GM23248 (cell line): ENCODE measurements around the gene ALK. TPM values are rescaled to one million over a fixed set of nuclear protein-coding genes. Genes with fewer than 3 reads are reported as not detected.

ENCODE experiments used
- DNase-seq: peaks from one replicate; pipeline ENCODE4 v3.0.0-alpha.2; 2015
- H2AFZ ChIP-seq: fragments of 200-600 bp; sonication (generic); 2 replicates; pipeline ENCODE4 v1.6.1; 2016; ENCODE audit warnings: antibody characterized with exemption
- H3F3A ChIP-seq: fragments of 200-600 bp; sonication (generic); 2 replicates; pipeline ENCODE4 v1.6.1; 2016; ENCODE audit warnings: mild to moderate bottlenecking, antibody characterized with exemption, mixed run types; ENCODE audit not compliant: insufficient read depth
- H3K27ac ChIP-seq: fragments of 200-600 bp; sonication (generic); 2 replicates; pipeline ENCODE4 v1.5.1; 2016; ENCODE audit warnings: mild to moderate bottlenecking
- H3K27me3 ChIP-seq: fragments of 200-600 bp; sonication (generic); replicated peaks from 2 replicates; pipeline ENCODE4 v1.6.1; 2016; ENCODE audit warnings: mild to moderate bottlenecking; ENCODE audit not compliant: insufficient read depth
- H3K36me3 ChIP-seq: fragments of 200-600 bp; sonication (generic); 2 replicates; pipeline ENCODE4 v1.6.1; 2016; ENCODE audit warnings: low read depth, mild to moderate bottlenecking
- H3K4me1 ChIP-seq: fragments of 200-600 bp; sonication (generic); 2 replicates; pipeline ENCODE4 v1.6.1; 2016; ENCODE audit warnings: mild to moderate bottlenecking; ENCODE audit not compliant: insufficient read depth
- H3K4me2 ChIP-seq: fragments of 200-600 bp; sonication (generic); one replicate; pipeline ENCODE4 v1.6.1; 2016; ENCODE audit warnings: mild to moderate bottlenecking; ENCODE audit not compliant: unreplicated experiment
- H3K4me3 ChIP-seq: fragments of 200-600 bp; sonication (generic); 2 replicates; pipeline ENCODE4 v1.5.1; 2016; ENCODE audit warnings: mild to moderate bottlenecking
- H3K79me2 ChIP-seq: fragments of 200-600 bp; sonication (generic); 2 replicates; pipeline ENCODE4 v1.6.1; 2016; ENCODE audit warnings: mild to moderate bottlenecking; ENCODE audit not compliant: insufficient read depth
- H3K9ac ChIP-seq: fragments of 200-600 bp; sonication (generic); 2 replicates; pipeline ENCODE4 v1.6.1; 2016; ENCODE audit warnings: mild to moderate bottlenecking
- H3K9me2 ChIP-seq: fragments of 200-600 bp; sonication (generic); 2 replicates; pipeline ENCODE4 v1.6.1; 2016; ENCODE audit warnings: mixed run types, mild to moderate bottlenecking, moderate library complexity; ENCODE audit not compliant: insufficient read depth
- H3K9me3 ChIP-seq: fragments of 200-600 bp; sonication (generic); one replicate; pipeline ENCODE4 v1.6.1; 2017; ENCODE audit warnings: low read depth
- H4K20me1 ChIP-seq: fragments of 200-600 bp; sonication (generic); 2 replicates; pipeline ENCODE4 v1.6.0; 2016; ENCODE audit not compliant: insufficient read depth
- EZH2 ChIP-seq: fragments of 200-600 bp; sonication (generic); IDR thresholded peaks from 2 replicates; pipeline ENCODE4 v1.6.1; 2018; ENCODE audit warnings: antibody characterized with exemption, mild to moderate bottlenecking; ENCODE audit not compliant: insufficient read depth, poor library complexity, severe bottlenecking
- EZH2phosphoT487 ChIP-seq: fragments of 200-600 bp; sonication (generic); IDR thresholded peaks from 2 replicates; pipeline ENCODE4 v1.6.1; 2018; ENCODE audit warnings: antibody characterized with exemption, moderate library complexity, mild to moderate bottlenecking, low read depth; ENCODE audit not compliant: insufficient read depth
- WGBS, 2 experiments: methylation state at CpG; one replicate each; pipeline ENCODE4 v1.1.6; 2015 to 2017; ENCODE audit warnings: low lambda C conversion rate in 2 of 2, low coverage in 1 of 2; ENCODE audit errors: missing lambda C conversion rate in 2 of 2; 5-methylcytosine and 5-hydroxymethylcytosine counted together
- in situ Hi-C: fragments of 300-500 bp; cut with MboI; formaldehyde crosslinking; loops from 2 replicates; pipeline ENCODE4 v1.15.0; 2020
- polyA plus RNA-seq: library from polyadenylated mRNA; unstranded; fragments of >200 nt; fragmentation: Nextera tagmentation; extraction: Ambion mirVana; gene quantifications from 2 replicates; pipeline ENCODE4 v1.2.1, GENCODE V29; 2016
- total RNA-seq: library from RNA; depleted of rRNA; stranded (reverse); fragments of >200 nt; shearing (Covaris generic); gene quantifications from 2 replicates; pipeline ENCODE4 v1.2.3, GENCODE V29; 2014

Gene ALK
- total and polyA plus RNA-seq, 2 experiments from 2014 or later = under 0.01 to 0.05 TPM

DNA sequence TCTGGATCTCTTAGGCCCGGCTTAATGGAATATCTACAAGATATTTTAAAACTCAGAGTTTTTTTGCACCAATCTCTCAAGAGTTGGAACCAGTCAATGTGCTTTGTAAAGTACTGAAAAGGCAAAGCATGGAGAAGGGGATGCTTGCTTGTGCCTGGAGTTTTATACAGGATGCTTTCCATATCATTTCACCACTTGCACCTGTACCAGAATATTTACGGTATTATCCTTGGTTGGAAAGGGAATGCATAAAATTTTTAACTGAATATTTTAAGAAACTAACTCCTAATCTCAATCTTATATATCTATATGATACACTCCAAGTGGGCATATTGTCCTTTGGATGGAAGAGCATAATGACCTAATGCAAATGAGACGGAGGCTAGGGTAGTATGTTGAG is 487.5 kb downstream of the ALK start:
- no peak overlapping the region for H3K27ac ChIP-seq
- in situ Hi-C loops = no loop called here
- H3K9me2 ChIP-seq = no peaks in the 10 kb centered on the region
- no peaks in the 10 kb centered on the region for H4K20me1 ChIP-seq
- H3K36me3 ChIP-seq = no peaks in the 10 kb centered on the region
- no peaks in the 10 kb centered on the region for H3F3A ChIP-seq
- no peaks in the 10 kb centered on the region for H3K4me1 ChIP-seq
- H3K4me2 ChIP-seq = no peak overlapping the region
- TF ChIP-seq EZH2 (no peak), EZH2phosphoT487 (no peak)
- no peaks in the 10 kb centered on the region for H3K27me3 ChIP-seq
- no peak overlapping the region for H2AFZ ChIP-seq
- H3K9me3 ChIP-seq = no peaks in the 10 kb centered on the region
- H3K79me2 ChIP-seq = no peaks in the 10 kb centered on the region
- H3K9ac ChIP-seq = no peak overlapping the region
- DNase-seq = no peak
- 63 to 81% methylated on average over 3 of the region's 3 CpGs for WGBS, 2 experiments
- no peak overlapping the region for H3K4me3 ChIP-seq

GRCh38 chr2:29433128-29433527 is 488.3 kb downstream of the ALK start:
- in situ Hi-C loops = no loop called here
- Histone ChIP-seq H3K9me3 (no peaks in the 10 kb centered on the region), H3K27me3 (no peaks in the 10 kb centered on the region), H3K27ac (no peak overlapping the region), H4K20me1 (no peaks in the 10 kb centered on the region), H3K4me3 (no peak overlapping the region), H3K9ac (no peak overlapping the region), H3K79me2 (no peaks in the 10 kb centered on the region), H3K36me3 (no peaks in the 10 kb centered on the region), H3F3A (no peaks in the 10 kb centered on the region), H3K4me1 (no peaks in the 10 kb centered on the region), H3K9me2 (no peaks in the 10 kb centered on the region), H3K4me2 (no peak overlapping the region), H2AFZ (no peak overlapping the region)
- TF ChIP-seq EZH2phosphoT487 = no peak
- no peak for TF ChIP-seq EZH2
- 36 to 62% methylated on average over 2 of the region's 2 CpGs for WGBS, 2 experiments
- no peak for DNase-seq

DNA sequence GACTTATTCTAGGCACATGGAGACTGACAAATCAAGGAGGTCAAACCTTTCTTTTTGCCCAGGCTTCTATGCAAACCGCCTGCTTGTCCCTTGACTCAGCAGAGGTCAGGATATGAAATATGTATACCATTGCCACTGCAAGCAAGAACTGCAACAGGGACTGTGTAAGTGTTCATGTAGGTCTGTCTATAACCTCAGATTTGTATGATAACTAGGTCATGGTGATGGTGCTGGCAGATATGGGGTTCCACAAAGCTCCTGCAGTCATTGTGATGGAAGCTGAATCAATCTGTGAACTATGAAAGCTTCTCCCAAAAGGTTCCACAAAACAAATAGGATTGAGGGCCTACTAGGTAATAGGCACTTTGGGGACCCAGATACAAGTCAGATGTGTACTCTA is 489.9 kb downstream of the ALK start:
- no peaks in the 10 kb centered on the region for H3F3A ChIP-seq
- no peaks in the 10 kb centered on the region for H3K36me3 ChIP-seq
- TF ChIP-seq EZH2phosphoT487 (no peak), EZH2 (no peak)
- H3K27ac ChIP-seq = no peak overlapping the region
- H3K27me3 ChIP-seq = no peaks in the 10 kb centered on the region
- no peak overlapping the region for H2AFZ ChIP-seq
- DNase-seq = no peak
- H3K4me3 ChIP-seq = no peak overlapping the region
- H4K20me1 ChIP-seq = no peaks in the 10 kb centered on the region
- WGBS, 2 experiments = 71 to 76% methylated on average over 1 of the region's 1 CpG
- H3K4me2 ChIP-seq = no peak overlapping the region
- H3K79me2 ChIP-seq = no peaks in the 10 kb centered on the region
- no peaks in the 10 kb centered on the region for H3K9me3 ChIP-seq
- no peaks in the 10 kb centered on the region for H3K4me1 ChIP-seq
- in situ Hi-C loops = no loop called here
- no peaks in the 10 kb centered on the region for H3K9me2 ChIP-seq
- no peak overlapping the region for H3K9ac ChIP-seq

DNA sequence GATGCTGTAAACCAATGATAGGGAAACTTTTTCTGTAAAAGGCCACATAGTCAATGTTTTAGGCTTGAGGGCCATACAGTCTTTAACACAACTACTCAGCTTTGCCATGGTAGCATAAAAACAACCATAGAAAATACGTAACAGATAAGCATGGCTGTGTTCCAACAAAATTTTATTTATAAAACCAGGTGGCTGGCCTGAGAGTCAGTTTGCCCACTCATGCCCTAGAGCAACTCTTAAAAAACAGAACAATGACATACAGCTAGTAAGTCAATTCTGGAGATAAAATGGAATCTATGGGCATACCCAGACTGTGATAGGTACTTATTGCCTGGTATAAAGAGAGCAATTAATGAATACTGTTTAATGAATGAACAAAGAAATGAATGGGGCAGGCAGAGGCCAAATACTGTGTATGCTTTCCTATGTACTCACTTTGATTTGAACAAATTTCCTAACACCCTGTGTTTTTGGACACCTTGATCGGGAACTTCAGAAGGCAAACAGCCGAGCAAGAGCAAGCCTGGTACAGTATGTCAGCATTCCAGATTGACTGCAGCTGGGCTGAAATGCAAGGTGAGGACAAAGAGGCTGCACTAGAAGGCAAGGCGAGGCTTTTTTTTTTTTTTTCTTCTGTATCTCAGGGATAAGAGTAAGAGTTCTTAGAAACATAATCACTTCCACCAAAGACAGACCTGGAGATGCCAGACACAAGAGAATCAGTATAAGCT is 490.8 kb downstream of the ALK start:
- in situ Hi-C loops = no loop called here
- Histone ChIP-seq H3K27me3 (no peaks in the 10 kb centered on the region), H2AFZ (no peak overlapping the region), H3K9ac (no peak overlapping the region), H3K9me3 (no peaks in the 10 kb centered on the region), H3F3A (no peaks in the 10 kb centered on the region), H3K9me2 (no peaks in the 10 kb centered on the region), H3K4me2 (no peak overlapping the region), H3K4me3 (no peak overlapping the region), H3K79me2 (no peaks in the 10 kb centered on the region), H3K4me1 (no peaks in the 10 kb centered on the region), H4K20me1 (no peaks in the 10 kb centered on the region), H3K36me3 (no peaks in the 10 kb centered on the region), H3K27ac (no peak overlapping the region)
- TF ChIP-seq EZH2phosphoT487 = no peak
- no peak for TF ChIP-seq EZH2
- WGBS, 2 experiments = 54 to 62% methylated on average over 4 of the region's 4 CpGs
- no peak for DNase-seq

- Histone ChIP-seq H3K27ac (no peak overlapping the region), H4K20me1 (no peaks in the 10 kb centered on the region), H3K4me2 (no peak overlapping the region), H2AFZ (no peak overlapping the region), H3K27me3 (0 out of 2 replicates have a peak, but pooled peaks cover 11% of the 10 kb centered on the region), H3K79me2 (no peaks in the 10 kb centered on the region), H3K4me3 (no peak overlapping the region), H3K9me3 (no peaks in the 10 kb centered on the region), H3K36me3 (no peaks in the 10 kb centered on the region), H3K4me1 (no peaks in the 10 kb centered on the region), H3K9ac (no peak overlapping the region), H3F3A (no peaks in the 10 kb centered on the region), H3K9me2 (no peaks in the 10 kb centered on the region)
- no peak for DNase-seq
- TF ChIP-seq EZH2 (no peak), EZH2phosphoT487 (no peak)
- in situ Hi-C loops = no loop called here
Observed at GRCh38 chr2:29426354-29426753, 495.0 kb downstream of the ALK start.
